ENCODE measurements around the gene FAM174B.

FAM174B gene

DNA sequence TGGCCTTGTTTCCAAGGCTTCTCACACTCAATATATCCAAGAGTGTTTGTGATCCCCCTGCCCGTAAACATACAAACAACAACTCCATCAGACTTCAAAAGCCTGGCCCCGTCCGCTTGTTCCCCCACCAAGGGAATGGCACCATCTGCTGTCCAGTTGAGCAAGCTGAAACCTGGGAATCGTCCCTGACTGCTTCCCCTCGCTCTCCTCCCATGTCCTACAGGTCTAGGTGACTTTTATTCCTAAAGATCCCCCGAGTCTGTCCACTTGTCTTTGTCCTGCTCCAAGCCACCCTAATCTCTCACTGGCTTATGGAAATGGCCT lies 27.9 kb upstream of the FAM174B start:
- no peak overlapping the region for H3K27ac ChIP-seq (replicated peaks)
- no peak for DNase-seq (ENCODE audit: low read depth in 1 of 2, low spot score in 1 of 2)
- H3K4me3 ChIP-seq (replicated peaks; ENCODE audit: insufficient read depth, low read length) = no peak overlapping the region
- H3K27me3 ChIP-seq (ENCODE audit: insufficient read depth, poor library complexity, severe bottlenecking) = no peaks in the 10 kb centered on the region
- TF ChIP-seq, protein P1, sequence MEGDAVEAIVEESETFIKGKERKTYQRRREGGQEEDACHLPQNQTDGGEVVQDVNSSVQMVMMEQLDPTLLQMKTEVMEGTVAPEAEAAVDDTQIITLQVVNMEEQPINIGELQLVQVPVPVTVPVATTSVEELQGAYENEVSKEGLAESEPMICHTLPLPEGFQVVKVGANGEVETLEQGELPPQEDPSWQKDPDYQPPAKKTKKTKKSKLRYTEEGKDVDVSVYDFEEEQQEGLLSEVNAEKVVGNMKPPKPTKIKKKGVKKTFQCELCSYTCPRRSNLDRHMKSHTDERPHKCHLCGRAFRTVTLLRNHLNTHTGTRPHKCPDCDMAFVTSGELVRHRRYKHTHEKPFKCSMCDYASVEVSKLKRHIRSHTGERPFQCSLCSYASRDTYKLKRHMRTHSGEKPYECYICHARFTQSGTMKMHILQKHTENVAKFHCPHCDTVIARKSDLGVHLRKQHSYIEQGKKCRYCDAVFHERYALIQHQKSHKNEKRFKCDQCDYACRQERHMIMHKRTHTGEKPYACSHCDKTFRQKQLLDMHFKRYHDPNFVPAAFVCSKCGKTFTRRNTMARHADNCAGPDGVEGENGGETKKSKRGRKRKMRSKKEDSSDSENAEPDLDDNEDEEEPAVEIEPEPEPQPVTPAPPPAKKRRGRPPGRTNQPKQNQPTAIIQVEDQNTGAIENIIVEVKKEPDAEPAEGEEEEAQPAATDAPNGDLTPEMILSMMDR (IDR thresholded peaks at IDR 0.05; ENCODE audit: insufficient read depth, low read length) = no peak
- TF ChIP-seq POLR2AphosphoS5 (IDR thresholded peaks at IDR 0.05; ENCODE audit: low read depth) (no peak), GABPA (IDR thresholded peaks at IDR 0.05; ENCODE audit: low read depth) (no peak), SPI1 (IDR thresholded peaks at IDR 0.05; ENCODE audit: borderline replicate concordance, low read depth) (no peak)
- TF ChIP-seq, protein P2, sequence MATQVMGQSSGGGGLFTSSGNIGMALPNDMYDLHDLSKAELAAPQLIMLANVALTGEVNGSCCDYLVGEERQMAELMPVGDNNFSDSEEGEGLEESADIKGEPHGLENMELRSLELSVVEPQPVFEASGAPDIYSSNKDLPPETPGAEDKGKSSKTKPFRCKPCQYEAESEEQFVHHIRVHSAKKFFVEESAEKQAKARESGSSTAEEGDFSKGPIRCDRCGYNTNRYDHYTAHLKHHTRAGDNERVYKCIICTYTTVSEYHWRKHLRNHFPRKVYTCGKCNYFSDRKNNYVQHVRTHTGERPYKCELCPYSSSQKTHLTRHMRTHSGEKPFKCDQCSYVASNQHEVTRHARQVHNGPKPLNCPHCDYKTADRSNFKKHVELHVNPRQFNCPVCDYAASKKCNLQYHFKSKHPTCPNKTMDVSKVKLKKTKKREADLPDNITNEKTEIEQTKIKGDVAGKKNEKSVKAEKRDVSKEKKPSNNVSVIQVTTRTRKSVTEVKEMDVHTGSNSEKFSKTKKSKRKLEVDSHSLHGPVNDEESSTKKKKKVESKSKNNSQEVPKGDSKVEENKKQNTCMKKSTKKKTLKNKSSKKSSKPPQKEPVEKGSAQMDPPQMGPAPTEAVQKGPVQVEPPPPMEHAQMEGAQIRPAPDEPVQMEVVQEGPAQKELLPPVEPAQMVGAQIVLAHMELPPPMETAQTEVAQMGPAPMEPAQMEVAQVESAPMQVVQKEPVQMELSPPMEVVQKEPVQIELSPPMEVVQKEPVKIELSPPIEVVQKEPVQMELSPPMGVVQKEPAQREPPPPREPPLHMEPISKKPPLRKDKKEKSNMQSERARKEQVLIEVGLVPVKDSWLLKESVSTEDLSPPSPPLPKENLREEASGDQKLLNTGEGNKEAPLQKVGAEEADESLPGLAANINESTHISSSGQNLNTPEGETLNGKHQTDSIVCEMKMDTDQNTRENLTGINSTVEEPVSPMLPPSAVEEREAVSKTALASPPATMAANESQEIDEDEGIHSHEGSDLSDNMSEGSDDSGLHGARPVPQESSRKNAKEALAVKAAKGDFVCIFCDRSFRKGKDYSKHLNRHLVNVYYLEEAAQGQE (IDR thresholded peaks at IDR 0.05; ENCODE audit: insufficient replicate concordance, low read depth) = no peak

DNA sequence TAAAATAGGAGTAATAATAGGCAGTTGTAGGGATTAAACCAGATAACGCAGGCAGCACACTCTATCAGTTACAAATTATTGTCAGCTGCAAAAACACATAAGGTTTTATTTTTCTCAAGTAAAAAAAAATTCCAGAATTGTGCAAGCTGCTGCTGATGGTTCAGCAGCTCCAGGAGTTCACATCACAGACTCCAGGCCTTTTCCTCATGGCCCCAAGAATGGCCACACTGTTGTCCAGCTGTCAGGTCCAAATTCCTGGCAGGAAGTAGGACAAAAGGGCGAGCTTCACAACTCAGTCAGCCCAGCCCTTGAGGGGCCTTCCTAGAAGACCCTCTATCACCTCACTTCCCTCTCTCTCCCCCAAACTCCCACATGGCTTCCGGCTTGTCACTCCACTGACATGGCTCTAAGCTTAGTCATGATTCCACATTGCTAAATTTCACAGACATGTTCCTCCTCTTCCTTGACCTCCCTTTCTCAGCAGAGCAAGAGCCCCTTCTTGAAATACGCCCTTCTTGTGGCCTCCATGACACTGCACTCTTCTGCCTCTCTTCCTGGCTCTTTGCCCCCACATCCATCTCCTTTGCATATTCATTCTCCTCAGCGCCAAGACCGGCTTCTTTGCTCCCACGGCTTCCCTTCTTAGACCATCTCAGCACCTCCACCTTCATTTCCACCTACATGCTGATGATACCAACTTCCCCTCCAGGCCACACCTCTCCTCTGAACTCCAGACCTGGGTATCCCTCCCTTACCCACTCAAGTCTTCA lies 27.4 kb upstream of the FAM174B start:
- H3K27ac ChIP-seq (replicated peaks) = no peak overlapping the region

DNA sequence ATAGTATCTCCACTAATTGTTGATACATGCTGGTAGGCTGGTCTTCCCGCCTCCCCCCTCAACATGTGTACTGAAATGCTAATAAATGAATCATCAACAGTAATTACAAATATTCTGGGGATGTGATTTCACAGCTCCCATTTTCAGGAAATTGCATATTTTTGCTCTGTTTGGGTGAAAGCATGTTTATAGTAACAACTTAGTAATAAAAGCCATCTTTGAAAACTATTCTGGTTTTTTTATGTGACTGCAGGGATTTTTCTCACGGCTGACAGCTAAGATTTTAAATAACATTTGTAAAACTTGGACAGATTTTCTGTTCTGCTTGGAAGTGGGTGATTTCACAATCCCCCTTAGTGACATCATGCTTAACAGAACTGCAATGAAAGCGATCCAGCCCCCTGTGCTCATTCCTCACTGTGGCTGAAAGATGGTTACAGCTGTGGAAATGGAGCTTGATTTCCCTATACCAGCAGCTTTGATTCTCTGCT lies 25.6 kb upstream of the FAM174B start:
- Histone ChIP-seq H3K27me3 (ENCODE audit: insufficient read depth, poor library complexity, severe bottlenecking) (peaks cover 2% of the 10 kb centered on the region), H3K27ac (replicated peaks) (no peak overlapping the region), H3K4me3 (replicated peaks; ENCODE audit: insufficient read depth, low read length) (no peak overlapping the region)
- no peak for DNase-seq (ENCODE audit: low read depth in 1 of 2, low spot score in 1 of 2)
- no peak for TF ChIP-seq SPI1 (IDR thresholded peaks at IDR 0.05; ENCODE audit: borderline replicate concordance, low read depth)
- no peak for TF ChIP-seq GABPA (IDR thresholded peaks at IDR 0.05; ENCODE audit: low read depth)
- TF ChIP-seq, protein P2 (IDR thresholded peaks at IDR 0.05; ENCODE audit: insufficient replicate concordance, low read depth) = no peak

More for the DNA sequence above, 27.4 kb upstream of the FAM174B start:
- DNase-seq (ENCODE audit: low read depth in 1 of 2, low spot score in 1 of 2) = no peak
- TF ChIP-seq GABPA (IDR thresholded peaks at IDR 0.05; ENCODE audit: low read depth) (no peak), SPI1 (IDR thresholded peaks at IDR 0.05; ENCODE audit: borderline replicate concordance, low read depth) (no peak), POLR2AphosphoS5 (IDR thresholded peaks at IDR 0.05; ENCODE audit: low read depth) (no peak)
- TF ChIP-seq, protein P2 (IDR thresholded peaks at IDR 0.05; ENCODE audit: insufficient replicate concordance, low read depth) = no peak
- TF ChIP-seq, protein P1 (IDR thresholded peaks at IDR 0.05; ENCODE audit: insufficient read depth, low read length) = no peak
- Histone ChIP-seq H3K27me3 (ENCODE audit: insufficient read depth, poor library complexity, severe bottlenecking) (no peaks in the 10 kb centered on the region), H3K4me3 (replicated peaks; ENCODE audit: insufficient read depth, low read length) (no peak overlapping the region)

Data from HL-60 (cell line).